Muscle layer of colon (tissue), 2 donors: ENCODE results near the gene SLC7A8.

Experiments used
- H3K27ac ChIP-seq: one replicate; pipeline ENCODE4 v1.7.0; 2013; ENCODE audit warnings: low read depth, mild to moderate bottlenecking, low read length, moderate library complexity
- H3K27me3 ChIP-seq, 2 donors: one replicate each; pipeline ENCODE4 v1.7.0; 2013; ENCODE audit warnings: low read length in 2 of 2, mild to moderate bottlenecking in 2 of 2; ENCODE audit not compliant: insufficient read depth in 2 of 2, control insufficient read depth in 1 of 2
- H3K36me3 ChIP-seq: one replicate; pipeline ENCODE4 v1.7.0; 2013; ENCODE audit warnings: mild to moderate bottlenecking, low read length; ENCODE audit not compliant: insufficient read depth
- H3K4me1 ChIP-seq: one replicate; pipeline ENCODE4 v1.7.0; 2013; ENCODE audit warnings: mild to moderate bottlenecking, low read length; ENCODE audit not compliant: insufficient read depth
- H3K4me3 ChIP-seq, 2 donors: one replicate each; pipeline ENCODE4 v1.7.0; 2013; ENCODE audit warnings: low read length in 2 of 2, low read depth in 1 of 2, mild to moderate bottlenecking in 1 of 2, moderate library complexity in 1 of 2
- H3K9ac ChIP-seq: one replicate; pipeline ENCODE4 v1.7.0; 2013; ENCODE audit warnings: low read length
- H3K9me3 ChIP-seq: one replicate; pipeline ENCODE4 v1.7.0; 2013; ENCODE audit warnings: mild to moderate bottlenecking, low read length
- donor health status: abdominal sarcoma.
- donor health status: Adenocarcinoma of cecum.

The SLC7A8 gene

GRCh38 chr14:23080474-23080873 lies 103.0 kb downstream of the SLC7A8 start:
- no peak overlapping the region for H3K27ac ChIP-seq
- H3K4me3 ChIP-seq, result no peak overlapping the region
- H3K36me3 ChIP-seq, result peaks cover 80% of the 10 kb centered on the region
- H3K9ac ChIP-seq, result no peak overlapping the region
- no peaks in the 10 kb centered on the region for H3K4me1 ChIP-seq
- H3K27me3 ChIP-seq, result no peaks in the 10 kb centered on the region
- no peaks in the 10 kb centered on the region for H3K9me3 ChIP-seq

GRCh38 chr14:23079716-23080115 lies 103.7 kb downstream of the SLC7A8 start:
- H3K4me3 ChIP-seq, result no peak overlapping the region
- H3K9ac ChIP-seq, result no peak overlapping the region
- no peak overlapping the region for H3K27ac ChIP-seq
- H3K9me3 ChIP-seq, result no peaks in the 10 kb centered on the region
- no peaks in the 10 kb centered on the region for H3K27me3 ChIP-seq
- H3K36me3 ChIP-seq, result peaks cover 79% of the 10 kb centered on the region
- H3K4me1 ChIP-seq, result no peaks in the 10 kb centered on the region

GRCh38 chr14:23078692-23079116 lies 104.8 kb downstream of the SLC7A8 start:
- no peaks in the 10 kb centered on the region for H3K9me3 ChIP-seq
- H3K4me3 ChIP-seq, result no peak overlapping the region
- no peaks in the 10 kb centered on the region for H3K27me3 ChIP-seq
- peaks cover 82% of the 10 kb centered on the region for H3K36me3 ChIP-seq
- H3K9ac ChIP-seq, result no peak overlapping the region
- H3K4me1 ChIP-seq, result no peaks in the 10 kb centered on the region
- H3K27ac ChIP-seq, result no peak overlapping the region

- no peak overlapping the region for H3K9ac ChIP-seq
Measured at GRCh38 chr14:23077962-23078361, 105.5 kb downstream of the SLC7A8 start.

GRCh38 chr14:23076785-23077408 lies 106.6 kb downstream of the SLC7A8 start:
- H3K27me3 ChIP-seq, result no peaks in the 10 kb centered on the region
- no peak overlapping the region for H3K9ac ChIP-seq
- H3K9me3 ChIP-seq, result no peaks in the 10 kb centered on the region
- H3K27ac ChIP-seq, result no peak overlapping the region
- no peak overlapping the region for H3K4me3 ChIP-seq
- peaks cover 90% of the 10 kb centered on the region for H3K36me3 ChIP-seq
- peaks cover 6% of the 10 kb centered on the region for H3K4me1 ChIP-seq

More at GRCh38 chr14:23077962-23078361, 105.5 kb downstream of the SLC7A8 start:
- no peaks in the 10 kb centered on the region for H3K4me1 ChIP-seq
- peaks cover 85% of the 10 kb centered on the region for H3K36me3 ChIP-seq
- no peak overlapping the region for H3K27ac ChIP-seq
- no peak overlapping the region for H3K4me3 ChIP-seq
- no peaks in the 10 kb centered on the region for H3K9me3 ChIP-seq
- H3K27me3 ChIP-seq, result no peaks in the 10 kb centered on the region
